Central memory CD8-positive, alpha-beta T cell (primary cell): ENCODE results near the gene SYTL4.
A peak's percentile ranks its signal among the peaks of the same experiment; 100 is the strongest.
"Not testable (repeated sequence)": the region's sequence is repeated elsewhere in the genome, so short reads cannot be mapped to it uniquely, and the experiment has no call there.

ENCODE experiments used
- ATAC-seq: fragments of 150-1000 bp; cut with Tn5 transposase; replicated peaks from 2 replicates; pipeline ENCODE4 v1.10.0; 2022; ENCODE audit warnings: mild to moderate bottlenecking, moderate FRiP score, moderate number of reproducible peaks; ENCODE audit not compliant: poor library complexity, severe bottlenecking; ENCODE audit errors: extremely low read depth
- DNase-seq, 2 donors: peaks; one replicate each; pipeline ENCODE4 v3.0.0; 2021; ENCODE audit warnings: low spot score in 2 of 2
- H3K27ac Mint-ChIP-seq: one replicate; pipeline ENCODE4 v1.8.0; 2022; ENCODE audit warnings: low read depth, mild to moderate bottlenecking, moderate library complexity, mixed read lengths
- H3K27me3 Mint-ChIP-seq: one replicate; pipeline ENCODE4 v1.8.0; 2022; ENCODE audit warnings: mixed read lengths
- H3K36me3 Mint-ChIP-seq: one replicate; pipeline ENCODE4 v1.8.0; 2022; ENCODE audit warnings: mild to moderate bottlenecking, moderate library complexity, mixed read lengths; ENCODE audit not compliant: insufficient read depth
- H3K4me1 Mint-ChIP-seq: one replicate; pipeline ENCODE4 v1.8.0; 2022; ENCODE audit warnings: mixed read lengths
- H3K4me3 Mint-ChIP-seq: one replicate; pipeline ENCODE4 v1.8.0; 2022; ENCODE audit warnings: mild to moderate bottlenecking, moderate library complexity, mixed read lengths
- H3K9me3 Mint-ChIP-seq: one replicate; pipeline ENCODE4 v1.8.0; 2022; ENCODE audit warnings: mixed read lengths

SYTL4 gene

DNA sequence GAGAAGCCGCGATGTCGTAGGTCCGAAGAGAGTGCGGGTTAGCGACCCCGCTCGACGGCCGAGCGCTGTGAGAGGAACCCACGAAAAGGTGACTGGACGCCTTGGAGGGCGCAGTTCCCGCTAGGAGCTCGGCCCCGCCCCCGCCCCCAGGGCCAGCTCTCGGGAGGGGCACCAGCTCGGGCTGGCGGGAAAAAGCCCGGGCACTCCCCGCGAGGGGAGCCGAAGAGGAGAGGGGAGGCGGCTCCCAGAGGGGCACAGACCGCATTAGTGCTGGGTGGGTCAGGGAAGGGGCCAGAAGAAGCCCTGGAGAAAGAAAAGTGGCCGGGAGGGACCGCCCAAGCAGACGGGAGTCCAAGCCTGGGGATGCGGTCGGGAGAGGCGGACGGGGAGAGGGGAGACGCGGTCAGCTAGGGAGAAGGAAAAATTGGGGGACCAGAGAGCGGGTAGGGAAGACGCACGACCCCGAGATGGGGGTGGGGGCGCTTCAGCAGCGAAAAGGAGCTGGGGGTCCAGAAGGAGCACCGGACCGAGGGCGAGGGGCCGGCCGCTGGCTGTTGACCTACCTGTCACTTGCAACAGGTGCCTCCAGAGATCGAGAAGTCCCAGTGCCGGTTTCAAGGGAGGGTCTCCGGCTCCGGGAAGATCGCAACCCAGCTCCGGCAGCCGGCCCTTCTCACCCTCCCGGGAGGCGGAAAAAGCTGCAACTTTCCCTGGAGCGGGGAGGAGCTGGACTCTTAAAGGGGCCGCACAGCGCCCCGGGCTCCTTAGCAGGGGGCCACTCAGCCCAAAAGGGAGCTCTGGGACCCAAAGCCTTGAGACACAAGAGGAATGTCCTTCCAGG is at the start of gene SYTL4:
Gene SYTL4, minus strand, starts transcription at position 681 of the 841 bp plus-strand sequence. CDS start 30,084 bp downstream, outside the sequence.
- ATAC-seq: no peak
- DNase-seq: no peak
- Mint-ChIP-seq H3K4me1 (no peaks in the 10 kb centered on the region), H3K27ac (no peak within 1 kb of the TSS), H3K4me3 (no peak within 1 kb of the TSS), H3K27me3 (peaks cover 60% of the 10 kb centered on the region), H3K36me3 (no peaks in the 10 kb centered on the region), H3K9me3 (no peaks in the 10 kb centered on the region)

DNA sequence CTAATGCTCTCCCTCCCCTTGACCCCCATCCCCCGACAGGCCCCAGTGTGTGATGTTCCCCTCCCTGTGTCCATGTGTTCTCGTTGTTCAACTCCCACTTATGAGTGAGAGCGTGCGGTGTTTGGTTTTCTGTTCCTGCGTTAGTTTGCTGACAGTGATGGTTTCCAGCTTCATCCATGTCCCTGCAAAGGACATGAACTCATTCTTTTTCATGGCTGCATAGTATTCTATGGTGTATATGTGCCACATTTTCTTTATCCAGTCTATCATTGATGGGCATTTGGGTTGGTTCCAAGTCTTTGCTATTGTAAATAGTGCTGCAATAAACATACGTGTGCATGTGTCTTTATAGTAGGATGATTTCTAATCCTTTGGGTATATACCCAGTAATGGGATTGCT is 37.5 kb upstream of the SYTL4 start:
- H3K4me1 Mint-ChIP-seq, DNase-seq, H3K27ac Mint-ChIP-seq, H3K36me3 Mint-ChIP-seq, H3K4me3 Mint-ChIP-seq, ATAC-seq, H3K9me3 Mint-ChIP-seq: not testable (repeated sequence)
- peaks cover 18% of the 10 kb centered on the region for H3K27me3 Mint-ChIP-seq

DNA sequence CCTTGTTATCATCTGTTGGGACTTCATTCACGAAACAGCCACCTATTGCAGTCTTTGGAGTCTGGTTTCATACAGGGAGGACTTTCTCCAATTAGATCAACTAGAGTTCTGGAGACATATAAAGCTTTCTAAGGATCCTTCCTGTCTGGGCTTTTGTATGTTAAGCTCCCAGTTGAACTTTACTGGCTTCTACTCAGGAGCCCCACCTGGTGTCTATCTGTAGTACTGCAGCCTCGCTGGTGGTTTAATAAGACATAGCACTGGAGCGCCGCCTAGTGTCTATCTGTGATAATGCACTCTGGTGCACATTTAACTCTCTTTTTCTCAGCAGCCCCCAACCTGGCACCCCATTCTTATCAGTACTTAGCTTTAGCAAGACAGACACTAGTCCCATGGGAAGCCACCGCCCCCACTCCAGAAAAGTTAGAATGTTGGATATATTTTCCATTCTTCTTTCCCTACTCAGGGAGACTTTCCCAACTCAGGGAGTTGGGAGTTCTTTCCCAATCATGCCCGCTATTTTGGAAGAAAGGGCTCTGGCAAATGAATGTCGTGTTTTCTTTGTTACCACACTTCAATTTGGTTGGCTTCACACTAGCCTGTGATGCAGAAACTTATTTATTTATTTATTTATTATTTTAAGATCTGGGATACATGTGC is 36.9 kb upstream of the SYTL4 start:
- Mint-ChIP-seq H3K4me1 (no peaks in the 10 kb centered on the region), H3K36me3 (no peaks in the 10 kb centered on the region), H3K4me3 (no peak overlapping the region), H3K9me3 (no peaks in the 10 kb centered on the region), H3K27me3 (peaks cover 11% of the 10 kb centered on the region), H3K27ac (no peak overlapping the region)
- ATAC-seq: peak; percentile 43
- peak; percentile 64 to 66 for DNase-seq

DNA sequence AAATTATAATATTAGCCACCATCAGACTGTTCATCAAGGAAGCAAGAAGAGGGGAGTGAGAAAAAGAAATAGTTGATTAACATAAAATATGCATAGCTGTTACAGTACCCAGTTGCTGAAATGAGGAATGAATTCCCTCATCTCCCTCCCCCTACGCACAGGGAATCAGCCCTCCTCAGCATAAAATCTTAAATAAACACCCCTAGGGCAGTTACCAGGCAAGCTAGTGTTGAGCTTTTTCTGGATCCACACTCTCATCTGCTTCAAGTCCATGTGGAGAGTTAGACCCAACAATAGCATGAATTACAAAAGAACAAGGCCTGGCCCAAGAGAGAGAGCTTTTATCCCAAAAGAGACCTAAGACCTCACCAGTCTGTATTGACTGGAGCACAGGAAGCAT is 19.0 kb upstream of the SYTL4 start:
- Mint-ChIP-seq H3K27me3 (peaks cover 41% of the 10 kb centered on the region), H3K9me3 (no peaks in the 10 kb centered on the region), H3K36me3 (no peaks in the 10 kb centered on the region), H3K4me1 (no peaks in the 10 kb centered on the region), H3K4me3 (no peak overlapping the region), H3K27ac (no peak overlapping the region)
- ATAC-seq: no peak
- no peak for DNase-seq

DNA sequence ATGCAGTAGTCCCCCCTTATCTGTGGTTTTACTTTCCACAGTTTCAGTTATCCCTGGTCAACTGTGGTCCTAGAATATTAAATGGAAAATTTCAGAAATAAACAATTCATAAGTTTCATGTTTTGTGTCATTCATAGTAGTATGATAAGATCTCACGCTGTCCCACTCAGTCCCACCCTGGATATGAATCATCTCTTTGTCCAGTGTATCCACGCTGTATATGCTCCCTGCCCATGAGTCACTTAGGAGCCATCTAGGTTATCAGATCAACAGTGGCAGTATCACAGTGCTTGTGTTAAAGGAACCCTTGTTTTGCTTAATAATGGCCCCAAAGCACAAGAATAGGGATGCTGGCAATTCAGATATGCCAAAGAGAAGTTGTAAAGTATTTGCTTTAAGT is 16.2 kb upstream of the SYTL4 start:
- H3K36me3 Mint-ChIP-seq: no peaks in the 10 kb centered on the region
- ATAC-seq: no peak
- H3K27me3 Mint-ChIP-seq: peaks cover 41% of the 10 kb centered on the region
- no peak overlapping the region for H3K4me3 Mint-ChIP-seq
- no peaks in the 10 kb centered on the region for H3K9me3 Mint-ChIP-seq
- no peaks in the 10 kb centered on the region for H3K4me1 Mint-ChIP-seq
- no peak for DNase-seq
- no peak overlapping the region for H3K27ac Mint-ChIP-seq

DNA sequence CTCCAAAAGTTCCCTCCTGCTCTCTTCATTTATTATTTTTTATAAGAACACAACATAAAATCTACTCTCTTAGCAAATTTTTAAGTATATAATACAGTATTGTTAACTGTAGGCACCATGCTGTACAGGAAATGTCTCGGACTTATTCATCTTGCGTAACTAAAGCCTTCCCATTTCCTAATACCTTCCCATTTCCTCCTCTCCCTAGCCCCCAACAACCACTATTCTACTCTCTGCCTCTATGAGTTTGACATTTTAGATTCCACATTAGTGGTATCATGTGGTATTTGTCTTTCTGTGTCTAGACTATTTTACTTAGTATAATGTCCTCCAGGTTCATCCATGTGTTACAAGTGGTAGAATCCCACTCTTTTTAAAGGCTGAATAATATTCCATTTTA is 15.8 kb upstream of the SYTL4 start:
- ATAC-seq (no peak), DNase-seq (no peak)
- Mint-ChIP-seq H3K4me1 (no peaks in the 10 kb centered on the region), H3K9me3 (no peaks in the 10 kb centered on the region), H3K4me3 (no peak overlapping the region), H3K27ac (no peak overlapping the region), H3K27me3 (peaks cover 37% of the 10 kb centered on the region), H3K36me3 (no peaks in the 10 kb centered on the region)

DNA sequence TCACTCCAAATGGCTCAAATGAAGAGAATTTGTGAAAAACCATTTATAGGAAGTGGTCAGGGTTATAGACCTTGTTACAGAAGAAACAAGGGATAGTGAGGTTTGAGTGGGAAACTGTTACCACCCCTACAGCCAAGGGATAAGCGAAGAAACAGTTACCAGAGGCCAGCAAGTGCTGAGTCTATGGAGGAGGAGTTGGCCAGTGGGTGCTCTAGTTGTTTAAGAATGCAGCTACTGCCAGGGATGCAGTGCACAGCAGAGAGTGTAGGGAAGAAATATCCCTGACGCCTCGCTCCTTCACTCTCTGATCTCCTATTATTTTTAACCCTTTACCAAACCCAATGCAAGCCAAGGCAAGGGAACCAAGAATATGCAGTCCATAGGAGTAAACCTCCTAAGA is 15.2 kb upstream of the SYTL4 start:
- Mint-ChIP-seq H3K27me3 (peaks cover 31% of the 10 kb centered on the region), H3K27ac (no peak overlapping the region), H3K36me3 (no peaks in the 10 kb centered on the region), H3K4me3 (no peak overlapping the region), H3K9me3 (no peaks in the 10 kb centered on the region), H3K4me1 (no peaks in the 10 kb centered on the region)
- DNase-seq (no peak), ATAC-seq (no peak)

DNA sequence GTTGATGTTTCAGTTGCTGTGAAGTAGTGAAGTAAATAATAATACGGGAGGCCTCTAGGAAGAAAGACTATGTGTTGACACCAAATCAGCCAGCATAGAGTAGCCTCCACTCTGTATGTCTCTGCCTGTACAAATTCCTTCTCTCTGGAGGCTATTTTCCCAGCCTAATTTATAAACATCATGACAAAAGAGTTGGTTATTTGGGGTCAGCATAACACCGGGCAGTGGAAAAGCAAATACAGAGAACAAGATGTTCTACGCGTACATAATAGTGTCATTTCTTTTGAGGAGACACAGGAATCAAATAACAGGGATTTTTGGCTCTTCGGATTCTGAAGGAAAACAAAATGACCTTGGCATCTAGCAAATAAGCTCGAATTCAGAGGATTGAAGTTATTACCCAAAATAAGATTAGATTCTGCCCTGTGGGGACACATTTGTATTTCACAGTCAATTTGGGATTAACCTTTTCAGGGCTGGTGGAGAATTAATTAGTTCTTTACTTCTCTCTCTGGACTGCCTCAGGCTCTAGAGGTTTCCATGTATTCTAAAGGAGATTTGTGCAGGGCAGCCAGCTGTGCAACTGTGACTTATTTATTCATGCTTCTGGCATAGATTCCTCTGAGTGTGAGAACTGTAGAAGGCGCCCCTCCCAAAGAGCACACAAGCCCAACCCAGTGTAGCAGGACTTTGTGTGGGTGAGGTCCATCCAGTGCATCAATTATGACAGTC is 14.1 kb upstream of the SYTL4 start:
- DNase-seq (no peak), ATAC-seq (no peak)
- Mint-ChIP-seq H3K4me1 (no peaks in the 10 kb centered on the region), H3K9me3 (no peaks in the 10 kb centered on the region), H3K27ac (no peak overlapping the region), H3K36me3 (no peaks in the 10 kb centered on the region), H3K4me3 (no peak overlapping the region), H3K27me3 (peaks cover 20% of the 10 kb centered on the region)

DNA sequence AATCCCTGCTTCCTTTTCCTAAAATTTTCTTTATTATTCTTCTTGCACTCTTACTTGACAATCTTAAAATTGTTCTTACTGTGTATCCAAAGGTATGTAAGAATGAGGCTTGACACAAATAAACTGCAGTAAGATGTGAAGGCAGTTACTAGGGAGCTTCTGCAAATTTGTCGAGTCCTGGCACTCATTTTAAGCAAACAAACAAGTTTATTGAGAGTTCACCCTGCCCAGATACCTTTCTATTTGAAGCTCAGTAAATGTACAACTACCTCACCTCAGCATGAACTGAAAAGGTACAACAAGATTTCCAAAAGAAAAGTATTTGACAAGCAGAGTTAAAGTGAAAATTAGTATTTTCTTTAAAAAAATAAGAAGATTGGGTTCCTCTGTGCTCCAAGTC is 13.3 kb upstream of the SYTL4 start:
- H3K4me3 Mint-ChIP-seq: no peak overlapping the region
- DNase-seq: no peak
- peaks cover 16% of the 10 kb centered on the region for H3K27me3 Mint-ChIP-seq
- H3K9me3 Mint-ChIP-seq: no peaks in the 10 kb centered on the region
- ATAC-seq: no peak
- H3K27ac Mint-ChIP-seq: no peak overlapping the region
- no peaks in the 10 kb centered on the region for H3K36me3 Mint-ChIP-seq
- no peaks in the 10 kb centered on the region for H3K4me1 Mint-ChIP-seq

DNA sequence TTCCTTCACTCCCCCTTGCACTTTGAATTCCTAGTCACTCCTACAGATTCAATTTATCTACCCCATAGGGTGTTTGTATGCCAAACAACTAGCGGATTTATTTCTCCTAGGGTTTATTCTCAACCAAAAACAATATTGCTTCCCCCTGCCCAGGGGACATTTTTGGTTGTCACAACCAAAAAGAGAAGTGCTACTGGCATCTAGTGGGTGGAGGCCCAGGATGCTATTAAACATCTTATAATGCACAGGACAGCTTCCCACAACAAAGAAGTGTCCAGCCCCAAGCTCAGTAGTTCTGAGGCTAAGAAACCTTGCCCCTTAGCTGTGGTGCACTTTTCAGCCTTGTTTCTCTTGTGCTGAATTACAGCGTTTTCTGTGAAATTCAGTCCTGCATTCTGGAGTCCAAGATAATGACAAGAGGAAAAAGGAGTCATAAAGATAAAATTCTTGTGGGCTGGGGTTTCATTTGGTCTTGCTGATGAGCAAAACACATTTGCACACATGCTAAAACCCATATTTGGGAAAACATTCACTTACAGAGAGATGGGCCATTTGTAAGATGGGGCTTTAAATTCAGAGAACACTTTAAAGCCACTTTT is 11.2 kb upstream of the SYTL4 start:
- no peak overlapping the region for H3K27ac Mint-ChIP-seq
- no peak overlapping the region for H3K4me3 Mint-ChIP-seq
- no peak for ATAC-seq
- H3K27me3 Mint-ChIP-seq: peaks cover 13% of the 10 kb centered on the region
- H3K4me1 Mint-ChIP-seq: no peaks in the 10 kb centered on the region
- H3K36me3 Mint-ChIP-seq: no peaks in the 10 kb centered on the region
- no peaks in the 10 kb centered on the region for H3K9me3 Mint-ChIP-seq
- no peak for DNase-seq

DNA sequence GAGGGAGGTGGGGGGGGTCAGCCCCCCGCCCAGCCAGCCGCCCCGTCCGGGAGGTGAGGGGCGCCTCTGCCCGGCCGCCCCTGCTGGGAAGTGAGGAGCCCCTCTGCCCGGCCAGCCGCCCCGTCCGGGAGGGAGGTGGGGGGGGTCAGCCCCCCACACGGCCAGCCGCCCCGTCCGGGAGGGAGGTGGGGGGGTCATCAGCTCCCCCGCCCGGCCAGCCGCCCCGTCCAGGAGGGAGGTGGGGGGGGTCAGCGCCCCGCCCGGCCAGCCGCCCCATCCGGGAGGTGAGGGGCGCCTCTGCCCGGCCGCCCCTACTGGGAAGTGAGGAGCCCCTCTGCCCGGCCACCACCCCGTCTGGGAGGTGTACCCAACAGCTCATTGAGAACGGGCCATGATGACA is 7.9 kb downstream of the SYTL4 start:
- not testable (repeated sequence) for DNase-seq, H3K36me3 Mint-ChIP-seq, ATAC-seq, H3K4me1 Mint-ChIP-seq, H3K4me3 Mint-ChIP-seq, H3K27ac Mint-ChIP-seq, H3K9me3 Mint-ChIP-seq
- H3K27me3 Mint-ChIP-seq: peaks cover 30% of the 10 kb centered on the region

DNA sequence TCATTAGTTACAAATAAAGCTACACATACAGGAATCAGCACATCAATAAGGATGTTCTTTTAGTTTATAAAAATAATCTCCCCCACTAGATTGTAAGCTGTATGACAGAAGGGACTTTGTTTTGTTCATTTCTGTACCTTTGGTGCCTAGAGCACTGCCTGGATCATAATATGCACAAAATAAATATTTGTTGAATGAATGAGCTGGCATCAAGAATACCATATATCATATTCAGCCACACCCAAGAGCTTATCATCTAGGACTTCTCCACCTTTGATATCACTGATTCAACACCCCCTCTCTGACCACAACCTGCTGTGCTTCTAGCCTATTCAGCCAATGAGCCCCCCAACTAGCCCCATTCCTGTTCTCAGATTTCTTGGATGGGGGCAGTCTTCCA is 10.6 kb downstream of the SYTL4 start:
- Mint-ChIP-seq H3K27me3 (peaks cover 4% of the 10 kb centered on the region), H3K9me3 (no peaks in the 10 kb centered on the region), H3K4me1 (no peaks in the 10 kb centered on the region), H3K4me3 (no peak overlapping the region), H3K36me3 (no peaks in the 10 kb centered on the region), H3K27ac (no peak overlapping the region)
- no peak for ATAC-seq
- DNase-seq: no peak
